ENCODE data around the gene NUP210L. TPM values are rescaled to one million over a fixed set of nuclear protein-coding genes. Genes with fewer than 3 reads are reported as not detected.
A peak's percentile ranks its signal among the peaks of the same experiment; 100 is the strongest.

NUP210L gene
- total and polyA plus RNA-seq, 2 donors (not counting 3 experiments of a cell fraction or from before 2014, with no cell fraction given) = 0.01 to 0.07 TPM

DNA sequence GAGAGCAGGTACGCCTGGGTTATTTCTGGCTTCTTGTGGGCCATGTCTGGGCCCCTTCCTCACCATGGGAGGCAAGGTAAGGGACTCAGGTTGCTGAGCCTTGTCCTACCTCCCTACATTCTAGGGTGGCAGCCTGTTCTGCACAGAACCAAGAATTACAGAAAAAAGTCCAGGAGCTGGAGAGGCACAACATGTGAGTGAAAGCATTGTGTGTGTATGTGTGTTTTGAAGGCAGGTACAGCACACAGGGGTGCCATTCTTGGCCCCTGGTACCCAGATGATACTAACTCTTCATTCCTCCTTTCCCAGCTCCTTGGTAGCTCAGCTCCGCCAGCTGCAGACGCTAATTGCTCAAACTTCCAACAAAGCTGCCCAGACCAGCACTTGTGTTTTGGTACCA lies 181.8 kb downstream of the NUP210L start:
- H3K4me2 ChIP-seq (ENCODE audit: insufficient read depth, low read length) = no peak overlapping the region
- peaks cover 14% of the 10 kb centered on the region for H3K4me1 ChIP-seq (ENCODE audit: control insufficient read depth, extremely low read depth, insufficient read depth, low read length)
- H3K9me3 ChIP-seq (replicated peaks; ENCODE audit: control insufficient read depth, insufficient read depth, low read length) = no peaks in the 10 kb centered on the region
- H3K9me1 ChIP-seq (replicated peaks; ENCODE audit: control insufficient read depth, extremely low read depth, insufficient read depth, low read length) = no peaks in the 10 kb centered on the region
- H2AFZ ChIP-seq (ENCODE audit: low read depth, low read length) = no peak overlapping the region
- BruUV-seq (replicated peaks) = no TSS peak
- dilution Hi-C loops (cut with MboI; ENCODE audit: extremely low pct_ligation_motif_present, low sequenced_read_pairs) = no loop called here
- no peak overlapping the region for H3K4me3 ChIP-seq (replicated peaks in 1 of 3; ENCODE audit: insufficient read depth in 1 of 3, low read depth in 1 of 3, low read length in 3 of 3)
- TF ChIP-seq, protein P1, sequence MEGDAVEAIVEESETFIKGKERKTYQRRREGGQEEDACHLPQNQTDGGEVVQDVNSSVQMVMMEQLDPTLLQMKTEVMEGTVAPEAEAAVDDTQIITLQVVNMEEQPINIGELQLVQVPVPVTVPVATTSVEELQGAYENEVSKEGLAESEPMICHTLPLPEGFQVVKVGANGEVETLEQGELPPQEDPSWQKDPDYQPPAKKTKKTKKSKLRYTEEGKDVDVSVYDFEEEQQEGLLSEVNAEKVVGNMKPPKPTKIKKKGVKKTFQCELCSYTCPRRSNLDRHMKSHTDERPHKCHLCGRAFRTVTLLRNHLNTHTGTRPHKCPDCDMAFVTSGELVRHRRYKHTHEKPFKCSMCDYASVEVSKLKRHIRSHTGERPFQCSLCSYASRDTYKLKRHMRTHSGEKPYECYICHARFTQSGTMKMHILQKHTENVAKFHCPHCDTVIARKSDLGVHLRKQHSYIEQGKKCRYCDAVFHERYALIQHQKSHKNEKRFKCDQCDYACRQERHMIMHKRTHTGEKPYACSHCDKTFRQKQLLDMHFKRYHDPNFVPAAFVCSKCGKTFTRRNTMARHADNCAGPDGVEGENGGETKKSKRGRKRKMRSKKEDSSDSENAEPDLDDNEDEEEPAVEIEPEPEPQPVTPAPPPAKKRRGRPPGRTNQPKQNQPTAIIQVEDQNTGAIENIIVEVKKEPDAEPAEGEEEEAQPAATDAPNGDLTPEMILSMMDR (IDR thresholded peaks at IDR 0.05; ENCODE audit: extremely low read depth in 1 of 2, insufficient read depth in 1 of 2, low read depth in 1 of 2, low read length in 2 of 2) = no peak
- peak; percentile 34 for TF ChIP-seq POLR2A (IDR thresholded peaks at IDR 0.05; ENCODE audit: low read depth, low read length)
- peaks cover 16% of the 10 kb centered on the region for H3K79me2 ChIP-seq (ENCODE audit: control insufficient read depth, insufficient read depth, low read length)
- H3K36me3 ChIP-seq (ENCODE audit: control insufficient read depth in 2 of 2, extremely low read depth in 1 of 2, insufficient read depth in 2 of 2, low read length in 2 of 2) = peaks cover 3 to 13% of the 10 kb centered on the region in 2 experiments
- DNase-seq (ENCODE audit: low read depth, low spot score) (no peak), FAIRE-seq (no peak)
- ChIA-PET CTCF (interaction anchor here (1.1 kb wide), 1 partner anchor 27 kb away, joined by 3 read pairs; the partner anchor contains the start of gene DENND4B), POLR2A (no interaction called here)
- no peak overlapping the region for H3K9ac ChIP-seq (replicated peaks; ENCODE audit: extremely low read depth, insufficient read depth, low read length)
- intact Hi-C loops (cut with micrococcal nuclease) = no loop called here
- no peak overlapping the region for H3K27ac ChIP-seq (ENCODE audit: insufficient read depth, low read depth, low read length)
- H3K27me3 ChIP-seq (ENCODE audit: control insufficient read depth in 2 of 2, insufficient read depth in 2 of 2, low read length in 2 of 2) = no peaks in the 10 kb centered on the region
- no peaks in the 10 kb centered on the region for H4K20me1 ChIP-seq (replicated peaks; ENCODE audit: control insufficient read depth, extremely low read depth, insufficient read depth, low read length)

DNA sequence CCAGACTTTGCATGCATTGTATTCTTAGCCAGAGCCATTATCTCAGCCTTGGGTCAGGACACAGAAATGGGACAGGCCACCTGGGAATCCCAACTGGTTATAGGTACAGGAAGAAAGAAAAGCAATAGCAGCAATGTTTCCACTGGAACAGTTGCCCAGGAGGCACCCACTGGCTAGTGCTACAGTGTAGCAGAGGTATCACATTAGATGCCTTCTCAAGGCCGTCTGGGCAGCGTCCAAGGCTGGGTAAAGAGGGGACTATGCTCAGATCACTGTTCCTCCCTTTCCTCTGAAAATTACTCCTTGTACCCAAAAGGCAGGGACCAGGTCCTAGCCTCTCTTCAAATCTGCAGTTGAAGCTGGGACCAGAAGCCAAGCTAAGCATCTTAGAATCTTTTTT lies 184.5 kb downstream of the NUP210L start:
- dilution Hi-C loops (cut with MboI; ENCODE audit: extremely low pct_ligation_motif_present, low sequenced_read_pairs) (no loop called here), intact Hi-C loops (cut with micrococcal nuclease) (no loop called here)
- DNase-seq (ENCODE audit: low read depth, low spot score) = no peak
- Histone ChIP-seq H3K36me3 (ENCODE audit: control insufficient read depth in 2 of 2, extremely low read depth in 1 of 2, insufficient read depth in 2 of 2, low read length in 2 of 2) (peaks cover 0 to 11% of the 10 kb centered on the region in 2 experiments), H2AFZ (ENCODE audit: low read depth, low read length) (no peak overlapping the region), H3K4me3 (replicated peaks in 1 of 3; ENCODE audit: insufficient read depth in 1 of 3, low read depth in 1 of 3, low read length in 3 of 3) (no peak overlapping the region), H3K9me3 (replicated peaks; ENCODE audit: control insufficient read depth, insufficient read depth, low read length) (no peaks in the 10 kb centered on the region), H3K27ac (ENCODE audit: insufficient read depth, low read depth, low read length) (no peak overlapping the region), H3K79me2 (ENCODE audit: control insufficient read depth, insufficient read depth, low read length) (no peaks in the 10 kb centered on the region), H3K9ac (replicated peaks; ENCODE audit: extremely low read depth, insufficient read depth, low read length) (no peak overlapping the region), H4K20me1 (replicated peaks; ENCODE audit: control insufficient read depth, extremely low read depth, insufficient read depth, low read length) (no peaks in the 10 kb centered on the region), H3K27me3 (ENCODE audit: control insufficient read depth in 2 of 2, insufficient read depth in 2 of 2, low read length in 2 of 2) (no peaks in the 10 kb centered on the region), H3K4me1 (ENCODE audit: control insufficient read depth, extremely low read depth, insufficient read depth, low read length) (peaks cover 18% of the 10 kb centered on the region), H3K9me1 (replicated peaks; ENCODE audit: control insufficient read depth, extremely low read depth, insufficient read depth, low read length) (no peaks in the 10 kb centered on the region), H3K4me2 (ENCODE audit: insufficient read depth, low read length) (no peak overlapping the region)
- TF ChIP-seq POLR2AphosphoS5 (IDR thresholded peaks at IDR 0.05; ENCODE audit: insufficient read depth, low read depth, low read length) = no peak
- TF ChIP-seq, protein P2, sequence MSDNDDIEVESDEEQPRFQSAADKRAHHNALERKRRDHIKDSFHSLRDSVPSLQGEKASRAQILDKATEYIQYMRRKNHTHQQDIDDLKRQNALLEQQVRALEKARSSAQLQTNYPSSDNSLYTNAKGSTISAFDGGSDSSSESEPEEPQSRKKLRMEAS (IDR thresholded peaks at IDR 0.05; ENCODE audit: insufficient read depth, insufficient read length) = no peak
- TF ChIP-seq, protein P1 (IDR thresholded peaks at IDR 0.05; ENCODE audit: extremely low read depth in 1 of 2, insufficient read depth in 1 of 2, low read depth in 1 of 2, low read length in 2 of 2) = no peak
- no peak for TF ChIP-seq JUN (IDR thresholded peaks at IDR 0.05; ENCODE audit: borderline replicate concordance, insufficient read depth, insufficient read length, low read depth)
- no peak for TF ChIP-seq GATA2 (IDR thresholded peaks at IDR 0.05; ENCODE audit: insufficient read depth, insufficient read length, low read depth, low read length)
- TF ChIP-seq MYC (IDR thresholded peaks at IDR 0.05; ENCODE audit: low read depth, low read length) = no peak
- no peak for TF ChIP-seq FOS (IDR thresholded peaks at IDR 0.05; ENCODE audit: borderline replicate concordance, insufficient read depth, low read length)
- POLR2A ChIA-PET = no interaction called here
- BruUV-seq (replicated peaks) = no TSS peak
- CTCF ChIA-PET = interaction anchor here (4.7 kb wide), 1 partner anchor 25 kb away, joined by 37 read pairs; the partner anchor contains the start of gene DENND4B
- no peak for FAIRE-seq

Measured in endothelial cell of umbilical vein (primary cell).